Upper lobe of left lung (tissue), 4 donors: ENCODE results near the gene SLC39A13.

Experiments used
- CTCF ChIP-seq, 6 experiments: fragments of 450-650 bp in 4 of 6; fragments of 200-600 bp in 2 of 6; sonication (generic) in 2 of 6; IDR thresholded peaks; one replicate each; pipeline ENCODE4 v1.5.1; 2016 to 2019; ENCODE audit warnings: antibody characterized with exemption in 6 of 6
- EP300 ChIP-seq, 4 donors: sonication (generic); formaldehyde crosslinking; IDR thresholded peaks; one replicate each; pipeline ENCODE4 v1.5.1; 2017; ENCODE audit warnings: antibody characterized with exemption in 4 of 4, control low read depth in 2 of 4
- POLR2A ChIP-seq, 4 donors: fragments of 450-650 bp; IDR thresholded peaks; one replicate each; pipeline ENCODE4 v1.5.1; 2016 to 2017; ENCODE audit warnings: antibody characterized with exemption in 4 of 4, mild to moderate bottlenecking in 2 of 4
- POLR2AphosphoS5 ChIP-seq, 2 donors: sonication (generic); formaldehyde crosslinking; IDR thresholded peaks; one replicate each; pipeline ENCODE4 v1.5.1; 2017; ENCODE audit warnings: antibody characterized with exemption in 2 of 2

- TF ChIP-seq CTCF (IDR thresholded peaks at IDR 0.05) = no peak
- TF ChIP-seq EP300 (IDR thresholded peaks at IDR 0.05) = no peak
- TF ChIP-seq POLR2A (IDR thresholded peaks at IDR 0.05) = no peak
- no peak for TF ChIP-seq POLR2AphosphoS5 (IDR thresholded peaks at IDR 0.05)
These were observed 31.7 kb downstream of the SLC39A13 start for GRCh38 chr11:47440054-47440476.
